ENCODE results near the gene DYRK4.
"Not testable (repeated sequence)": the region's sequence is repeated elsewhere in the genome, so short reads cannot be mapped to it uniquely, and the experiment has no call there.

DYRK4 gene, protein sequence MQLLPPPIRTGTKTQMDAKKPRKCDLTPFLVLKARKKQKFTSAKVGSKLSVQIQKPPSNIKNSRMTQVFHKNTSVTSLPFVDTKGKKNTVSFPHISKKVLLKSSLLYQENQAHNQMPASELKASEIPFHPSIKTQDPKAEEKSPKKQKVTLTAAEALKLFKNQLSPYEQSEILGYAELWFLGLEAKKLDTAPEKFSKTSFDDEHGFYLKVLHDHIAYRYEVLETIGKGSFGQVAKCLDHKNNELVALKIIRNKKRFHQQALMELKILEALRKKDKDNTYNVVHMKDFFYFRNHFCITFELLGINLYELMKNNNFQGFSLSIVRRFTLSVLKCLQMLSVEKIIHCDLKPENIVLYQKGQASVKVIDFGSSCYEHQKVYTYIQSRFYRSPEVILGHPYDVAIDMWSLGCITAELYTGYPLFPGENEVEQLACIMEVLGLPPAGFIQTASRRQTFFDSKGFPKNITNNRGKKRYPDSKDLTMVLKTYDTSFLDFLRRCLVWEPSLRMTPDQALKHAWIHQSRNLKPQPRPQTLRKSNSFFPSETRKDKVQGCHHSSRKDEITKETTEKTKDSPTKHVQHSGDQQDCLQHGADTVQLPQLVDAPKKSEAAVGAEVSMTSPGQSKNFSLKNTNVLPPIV

GRCh38 chr12:4562034-4562657 is at the start of gene DYRK4:
Gene DYRK4 (plus strand): TSS chr12:4562208. CDS start chr12:4562246, 38 bp downstream.
- Histone ChIP-seq H3K4me1 (ENCODE audit: low read depth, poor library complexity, severe bottlenecking) (no peaks in the 10 kb centered on the region), H3K4me2 (no peak within 1 kb of the TSS), H4K20me1 (ENCODE audit: insufficient read depth) (no peaks in the 10 kb centered on the region), H3K27me3 (ENCODE audit: insufficient read depth, low read depth) (no peaks in the 10 kb centered on the region), H3K4me3 (IDR thresholded peaks at IDR 0.05; ENCODE audit: insufficient read depth, low read depth, low read length) (no peak within 1 kb of the TSS), H3K36me3 (ENCODE audit: insufficient read depth) (no peaks in the 10 kb centered on the region), H3K79me2 (ENCODE audit: insufficient read depth, low read depth) (no peaks in the 10 kb centered on the region), H3K27ac (no peak within 1 kb of the TSS), H3K9ac (no peak within 1 kb of the TSS), H2AFZ (ENCODE audit: low read depth) (no peak within 1 kb of the TSS)
- TF ChIP-seq, protein P1, sequence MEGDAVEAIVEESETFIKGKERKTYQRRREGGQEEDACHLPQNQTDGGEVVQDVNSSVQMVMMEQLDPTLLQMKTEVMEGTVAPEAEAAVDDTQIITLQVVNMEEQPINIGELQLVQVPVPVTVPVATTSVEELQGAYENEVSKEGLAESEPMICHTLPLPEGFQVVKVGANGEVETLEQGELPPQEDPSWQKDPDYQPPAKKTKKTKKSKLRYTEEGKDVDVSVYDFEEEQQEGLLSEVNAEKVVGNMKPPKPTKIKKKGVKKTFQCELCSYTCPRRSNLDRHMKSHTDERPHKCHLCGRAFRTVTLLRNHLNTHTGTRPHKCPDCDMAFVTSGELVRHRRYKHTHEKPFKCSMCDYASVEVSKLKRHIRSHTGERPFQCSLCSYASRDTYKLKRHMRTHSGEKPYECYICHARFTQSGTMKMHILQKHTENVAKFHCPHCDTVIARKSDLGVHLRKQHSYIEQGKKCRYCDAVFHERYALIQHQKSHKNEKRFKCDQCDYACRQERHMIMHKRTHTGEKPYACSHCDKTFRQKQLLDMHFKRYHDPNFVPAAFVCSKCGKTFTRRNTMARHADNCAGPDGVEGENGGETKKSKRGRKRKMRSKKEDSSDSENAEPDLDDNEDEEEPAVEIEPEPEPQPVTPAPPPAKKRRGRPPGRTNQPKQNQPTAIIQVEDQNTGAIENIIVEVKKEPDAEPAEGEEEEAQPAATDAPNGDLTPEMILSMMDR (conservative IDR thresholded peaks at IDR 0.05; ENCODE audit: low read depth, low read length) = no peak

GRCh38 chr12:4518106-4518728 is 43.8 kb upstream of the DYRK4 start:
- H3K9ac ChIP-seq = no peak overlapping the region
- H2AFZ ChIP-seq (ENCODE audit: low read depth) = no peak overlapping the region
- no peaks in the 10 kb centered on the region for H3K27me3 ChIP-seq (ENCODE audit: insufficient read depth, low read depth)
- H4K20me1 ChIP-seq (ENCODE audit: insufficient read depth) = no peaks in the 10 kb centered on the region
- no peak overlapping the region for H3K4me3 ChIP-seq (IDR thresholded peaks at IDR 0.05; ENCODE audit: insufficient read depth, low read depth, low read length)
- H3K36me3 ChIP-seq (ENCODE audit: insufficient read depth) = no peaks in the 10 kb centered on the region
- no peak overlapping the region for H3K4me2 ChIP-seq
- H3K27ac ChIP-seq = no peak overlapping the region
- H3K4me1 ChIP-seq (ENCODE audit: low read depth, poor library complexity, severe bottlenecking) = no peaks in the 10 kb centered on the region
- TF ChIP-seq, protein P1 (conservative IDR thresholded peaks at IDR 0.05; ENCODE audit: low read depth, low read length) = no peak
- no peaks in the 10 kb centered on the region for H3K79me2 ChIP-seq (ENCODE audit: insufficient read depth, low read depth)

GRCh38 chr12:4523443-4523842 is 38.6 kb upstream of the DYRK4 start:
- not testable (repeated sequence) for H3K4me2 ChIP-seq; H3K9ac ChIP-seq; H3K27ac ChIP-seq; H3K27me3 ChIP-seq (ENCODE audit: insufficient read depth, low read depth); H3K4me1 ChIP-seq (ENCODE audit: low read depth, poor library complexity, severe bottlenecking); H3K36me3 ChIP-seq (ENCODE audit: insufficient read depth); H4K20me1 ChIP-seq (ENCODE audit: insufficient read depth); H3K4me3 ChIP-seq (IDR thresholded peaks at IDR 0.05; ENCODE audit: insufficient read depth, low read depth, low read length); H2AFZ ChIP-seq (ENCODE audit: low read depth); H3K79me2 ChIP-seq (ENCODE audit: insufficient read depth, low read depth)

- H3K4me3 ChIP-seq (IDR thresholded peaks at IDR 0.05; ENCODE audit: insufficient read depth, low read depth, low read length) = no peak overlapping the region
- no peaks in the 10 kb centered on the region for H4K20me1 ChIP-seq (ENCODE audit: insufficient read depth)
- H3K27me3 ChIP-seq (ENCODE audit: insufficient read depth, low read depth) = no peaks in the 10 kb centered on the region
- H3K27ac ChIP-seq = no peak overlapping the region
- H3K4me1 ChIP-seq (ENCODE audit: low read depth, poor library complexity, severe bottlenecking) = no peaks in the 10 kb centered on the region
- no peaks in the 10 kb centered on the region for H3K79me2 ChIP-seq (ENCODE audit: insufficient read depth, low read depth)
- H3K4me2 ChIP-seq = no peak overlapping the region
- no peak overlapping the region for H3K9ac ChIP-seq
- TF ChIP-seq, protein P1 (conservative IDR thresholded peaks at IDR 0.05; ENCODE audit: low read depth, low read length) = peak; percentile 64; the same call in 1 of the 2 replicates
- H2AFZ ChIP-seq (ENCODE audit: low read depth) = no peak overlapping the region
- no peaks in the 10 kb centered on the region for H3K36me3 ChIP-seq (ENCODE audit: insufficient read depth)
These were observed 35.0 kb upstream of the DYRK4 start for GRCh38 chr12:4526923-4527546.
